ENCODE data around the gene GRIK4. TPM values are rescaled to one million over a fixed set of nuclear protein-coding genes. Genes with fewer than 3 reads are reported as not detected.
A peak's percentile ranks its signal among the peaks of the same experiment; 100 is the strongest.

GRIK4 gene
- total RNA-seq, 2 donors from 2014 or later: not detected

GRCh38 chr11:120950880-120951279 is 439.3 kb downstream of the GRIK4 start:
- peaks cover 5% of the 10 kb centered on the region for H3K4me1 Mint-ChIP-seq
- no peak for ATAC-seq (replicated peaks)
- H3K27ac Mint-ChIP-seq: no peak overlapping the region
- H3K9me3 Mint-ChIP-seq: no peaks in the 10 kb centered on the region
- no peak overlapping the region for H3K4me3 Mint-ChIP-seq
- no peaks in the 10 kb centered on the region for H3K36me3 Mint-ChIP-seq (ENCODE audit: low read depth)
- H3K27me3 Mint-ChIP-seq: peaks cover 25% of the 10 kb centered on the region

- Mint-ChIP-seq H3K4me3 (peak overlapping the region; percentile 74), H3K27ac (peak overlapping the region; percentile 81), H3K36me3 (ENCODE audit: low read depth) (no peaks in the 10 kb centered on the region), H3K9me3 (no peaks in the 10 kb centered on the region), H3K4me1 (peaks cover 13% of the 10 kb centered on the region), H3K27me3 (peaks cover 25% of the 10 kb centered on the region)
- ATAC-seq (replicated peaks): peak; percentile 76
Measured at GRCh38 chr11:120952461-120953434, 441.2 kb downstream of the GRIK4 start.

- no peak for ATAC-seq (replicated peaks)
- no peak overlapping the region for H3K4me3 Mint-ChIP-seq
- no peak overlapping the region for H3K27ac Mint-ChIP-seq
- H3K9me3 Mint-ChIP-seq: no peaks in the 10 kb centered on the region
- H3K36me3 Mint-ChIP-seq (ENCODE audit: low read depth): no peaks in the 10 kb centered on the region
- peaks cover 14% of the 10 kb centered on the region for H3K4me1 Mint-ChIP-seq
- H3K27me3 Mint-ChIP-seq: peaks cover 11% of the 10 kb centered on the region
Measured at GRCh38 chr11:120954381-120954780, 442.8 kb downstream of the GRIK4 start.

- Mint-ChIP-seq H3K36me3 (ENCODE audit: low read depth) (no peaks in the 10 kb centered on the region), H3K9me3 (no peaks in the 10 kb centered on the region), H3K27me3 (peaks cover 4% of the 10 kb centered on the region), H3K4me3 (peak overlapping the region; percentile 60), H3K27ac (peak overlapping the region; percentile 83), H3K4me1 (peaks cover 14% of the 10 kb centered on the region)
- ATAC-seq (replicated peaks): peak; percentile 60
Measured at GRCh38 chr11:120956710-120957495, 445.4 kb downstream of the GRIK4 start.

GRCh38 chr11:120958185-120958584 is 446.6 kb downstream of the GRIK4 start:
- no peaks in the 10 kb centered on the region for H3K36me3 Mint-ChIP-seq (ENCODE audit: low read depth)
- no peak overlapping the region for H3K4me3 Mint-ChIP-seq
- H3K27ac Mint-ChIP-seq: no peak overlapping the region
- ATAC-seq (replicated peaks): no peak
- H3K9me3 Mint-ChIP-seq: no peaks in the 10 kb centered on the region
- H3K27me3 Mint-ChIP-seq: no peaks in the 10 kb centered on the region
- peaks cover 9% of the 10 kb centered on the region for H3K4me1 Mint-ChIP-seq

GRCh38 chr11:120959189-120959588 is 447.6 kb downstream of the GRIK4 start:
- Mint-ChIP-seq H3K27ac (no peak overlapping the region), H3K9me3 (no peaks in the 10 kb centered on the region), H3K27me3 (no peaks in the 10 kb centered on the region), H3K4me3 (no peak overlapping the region), H3K4me1 (peaks cover 9% of the 10 kb centered on the region), H3K36me3 (ENCODE audit: low read depth) (no peaks in the 10 kb centered on the region)
- no peak for ATAC-seq (replicated peaks)

- Mint-ChIP-seq H3K27ac (no peak overlapping the region), H3K9me3 (no peaks in the 10 kb centered on the region)
- ATAC-seq (replicated peaks): no peak
Measured at GRCh38 chr11:120964857-120965256, 453.3 kb downstream of the GRIK4 start.

GRCh38 chr11:120966840-120967239 is 455.3 kb downstream of the GRIK4 start:
- no peaks in the 10 kb centered on the region for H3K4me1 Mint-ChIP-seq
- ATAC-seq (replicated peaks): no peak
- H3K36me3 Mint-ChIP-seq (ENCODE audit: low read depth): no peaks in the 10 kb centered on the region
- H3K9me3 Mint-ChIP-seq: no peaks in the 10 kb centered on the region
- H3K27me3 Mint-ChIP-seq: peaks cover 26% of the 10 kb centered on the region
- no peak overlapping the region for H3K27ac Mint-ChIP-seq
- no peak overlapping the region for H3K4me3 Mint-ChIP-seq

More at GRCh38 chr11:120964857-120965256, 453.3 kb downstream of the GRIK4 start:
- Mint-ChIP-seq H3K4me3 (no peak overlapping the region), H3K27me3 (peaks cover 13% of the 10 kb centered on the region), H3K36me3 (ENCODE audit: low read depth) (no peaks in the 10 kb centered on the region), H3K4me1 (no peaks in the 10 kb centered on the region)

- Mint-ChIP-seq H3K9me3 (no peaks in the 10 kb centered on the region), H3K4me1 (no peaks in the 10 kb centered on the region), H3K4me3 (no peak overlapping the region), H3K27me3 (peaks cover 35% of the 10 kb centered on the region), H3K36me3 (ENCODE audit: low read depth) (no peaks in the 10 kb centered on the region), H3K27ac (no peak overlapping the region)
- ATAC-seq (replicated peaks): no peak
Measured at GRCh38 chr11:120969993-120970392, 458.4 kb downstream of the GRIK4 start.

GRCh38 chr11:120971825-120972224 is 460.3 kb downstream of the GRIK4 start:
- H3K9me3 Mint-ChIP-seq: no peaks in the 10 kb centered on the region
- no peak overlapping the region for H3K4me3 Mint-ChIP-seq
- no peak for ATAC-seq (replicated peaks)
- no peaks in the 10 kb centered on the region for H3K36me3 Mint-ChIP-seq (ENCODE audit: low read depth)
- no peaks in the 10 kb centered on the region for H3K4me1 Mint-ChIP-seq
- peaks cover 37% of the 10 kb centered on the region for H3K27me3 Mint-ChIP-seq
- no peak overlapping the region for H3K27ac Mint-ChIP-seq

GRCh38 chr11:120972621-120973020 is 461.1 kb downstream of the GRIK4 start:
- Mint-ChIP-seq H3K27ac (no peak overlapping the region), H3K36me3 (ENCODE audit: low read depth) (no peaks in the 10 kb centered on the region), H3K9me3 (no peaks in the 10 kb centered on the region), H3K4me3 (no peak overlapping the region), H3K4me1 (no peaks in the 10 kb centered on the region), H3K27me3 (peaks cover 41% of the 10 kb centered on the region)
- ATAC-seq (replicated peaks): no peak

GRCh38 chr11:120973501-120973900 is 462.0 kb downstream of the GRIK4 start:
- Mint-ChIP-seq H3K4me3 (no peak overlapping the region), H3K36me3 (ENCODE audit: low read depth) (no peaks in the 10 kb centered on the region), H3K9me3 (no peaks in the 10 kb centered on the region), H3K4me1 (no peaks in the 10 kb centered on the region), H3K27ac (no peak overlapping the region), H3K27me3 (peaks cover 41% of the 10 kb centered on the region)
- no peak for ATAC-seq (replicated peaks)

GRCh38 chr11:120974466-120974865 is 462.9 kb downstream of the GRIK4 start:
- no peak for ATAC-seq (replicated peaks)
- Mint-ChIP-seq H3K27me3 (peaks cover 38% of the 10 kb centered on the region), H3K9me3 (no peaks in the 10 kb centered on the region), H3K4me1 (no peaks in the 10 kb centered on the region), H3K27ac (no peak overlapping the region), H3K36me3 (ENCODE audit: low read depth) (no peaks in the 10 kb centered on the region), H3K4me3 (no peak overlapping the region)

- peaks cover 38% of the 10 kb centered on the region for H3K27me3 Mint-ChIP-seq
- H3K27ac Mint-ChIP-seq: no peak overlapping the region
Measured at GRCh38 chr11:120974965-120975364, 463.4 kb downstream of the GRIK4 start.

More at GRCh38 chr11:120974965-120975364, 463.4 kb downstream of the GRIK4 start:
- H3K4me3 Mint-ChIP-seq: no peak overlapping the region
- ATAC-seq (replicated peaks): no peak
- H3K36me3 Mint-ChIP-seq (ENCODE audit: low read depth): no peaks in the 10 kb centered on the region
- H3K4me1 Mint-ChIP-seq: no peaks in the 10 kb centered on the region
- H3K9me3 Mint-ChIP-seq: no peaks in the 10 kb centered on the region

All from activated T-helper 17 cell treated with anti-CD3 and anti-CD28 coated beads, Interleukin-2, amount 50 U/mL, for 72 hours (primary cell).